Smooth muscle cell of the pulmonary artery (primary cell): ENCODE measurements around the gene AMT. TPM values are rescaled to one million over a fixed set of nuclear protein-coding genes. Genes with fewer than 3 reads are reported as not detected.

Source experiments
- total RNA-seq: library from RNA; depleted of rRNA; stranded (reverse); fragments of >200 nt; gene quantifications from 2 replicates; pipeline ENCODE4 v1.2.3, GENCODE V29; 2014

Gene AMT, protein sequence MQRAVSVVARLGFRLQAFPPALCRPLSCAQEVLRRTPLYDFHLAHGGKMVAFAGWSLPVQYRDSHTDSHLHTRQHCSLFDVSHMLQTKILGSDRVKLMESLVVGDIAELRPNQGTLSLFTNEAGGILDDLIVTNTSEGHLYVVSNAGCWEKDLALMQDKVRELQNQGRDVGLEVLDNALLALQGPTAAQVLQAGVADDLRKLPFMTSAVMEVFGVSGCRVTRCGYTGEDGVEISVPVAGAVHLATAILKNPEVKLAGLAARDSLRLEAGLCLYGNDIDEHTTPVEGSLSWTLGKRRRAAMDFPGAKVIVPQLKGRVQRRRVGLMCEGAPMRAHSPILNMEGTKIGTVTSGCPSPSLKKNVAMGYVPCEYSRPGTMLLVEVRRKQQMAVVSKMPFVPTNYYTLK
- 0.52 and 1.5 TPM in 2 replicates for total RNA-seq

DNA sequence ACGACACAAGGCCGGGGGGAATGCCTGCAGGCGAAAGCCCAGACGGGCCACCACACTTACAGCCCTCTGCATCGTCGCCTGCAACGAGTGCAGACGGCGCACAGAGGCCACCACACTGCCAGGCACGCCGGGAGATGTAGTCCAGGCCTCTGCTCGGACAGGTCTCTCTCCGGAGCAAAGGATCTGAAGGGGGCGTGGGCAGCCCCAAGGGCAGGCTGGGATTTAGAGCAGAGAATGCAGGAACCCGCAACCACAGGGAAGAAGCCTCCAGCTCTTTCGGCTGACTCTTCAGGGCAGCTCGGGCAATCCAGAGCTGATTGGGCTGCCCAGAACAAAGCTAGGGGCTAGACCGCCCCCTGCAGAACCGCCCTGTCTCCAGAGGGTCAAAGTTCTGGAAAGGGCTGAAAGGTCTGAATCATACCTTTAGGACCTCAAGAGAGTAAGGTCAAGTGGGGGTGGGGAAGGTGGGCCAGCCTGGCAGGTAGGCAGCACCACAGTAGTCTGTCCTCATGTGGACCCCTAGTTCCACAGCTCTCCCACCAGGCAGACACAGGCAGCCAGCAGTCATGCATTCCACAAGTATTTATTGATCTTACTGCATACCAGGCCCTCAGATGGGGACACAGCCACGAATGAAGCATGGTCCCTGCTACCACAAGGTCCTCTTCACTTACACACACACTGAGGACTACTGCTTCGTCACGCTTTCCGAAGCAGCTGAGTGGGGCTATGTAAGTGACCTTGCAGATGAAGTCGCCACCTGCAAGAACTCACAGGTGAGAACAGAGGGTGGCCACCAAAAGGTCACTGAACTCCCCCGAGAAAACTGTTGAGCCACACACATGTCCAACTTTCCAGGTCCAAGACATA, at the start of gene AMT:
Gene AMT (minus strand): TSS at position 95 of the 870 bp plus-strand sequence. CDS start 23 bp downstream, at position 72.

DNA sequence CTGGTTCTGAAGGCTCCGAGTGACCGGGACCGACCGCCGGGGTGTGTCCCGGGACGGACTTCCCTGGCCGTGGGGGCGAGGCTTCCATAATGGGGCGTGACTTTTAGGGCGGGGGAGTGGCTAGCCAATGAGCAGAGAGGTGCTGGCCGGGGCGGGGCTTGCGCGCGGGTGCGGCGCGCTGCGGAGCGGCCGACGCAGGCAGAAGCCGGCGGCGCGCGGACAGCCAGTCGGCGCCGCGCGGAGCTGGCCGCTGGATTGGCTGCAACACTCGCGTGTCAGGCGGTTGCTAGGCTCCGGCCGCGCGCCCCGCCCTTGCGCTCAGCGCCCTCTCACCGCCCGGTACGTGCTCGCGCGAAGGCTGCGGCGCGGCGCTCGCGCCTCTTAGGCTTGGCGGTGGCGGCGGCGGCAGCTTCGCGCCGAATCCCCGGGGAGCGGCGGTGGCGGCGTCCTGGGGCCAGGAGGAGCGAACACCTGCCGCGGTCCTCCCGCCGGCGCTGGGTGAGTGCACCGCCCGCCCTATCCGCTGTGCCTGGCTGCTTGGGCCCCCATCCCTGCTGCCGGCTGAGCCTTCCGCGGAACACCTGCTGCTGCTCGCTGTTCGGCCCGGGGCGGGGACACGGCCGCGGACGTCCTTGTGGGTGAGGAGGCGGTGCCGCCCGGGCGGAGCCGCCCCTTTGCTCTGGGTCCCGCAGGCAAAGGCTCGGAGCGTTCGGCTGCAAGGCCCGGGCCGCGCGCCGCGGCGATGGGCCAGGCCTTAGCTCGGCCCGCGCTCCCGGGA, 47.9 kb upstream of the AMT start, which contains the start of gene DAG1:
Gene DAG1 (plus strand): TSS at position 332 of the 778 bp plus-strand sequence. CDS start 40,268 bp downstream, outside the sequence.

DNA sequence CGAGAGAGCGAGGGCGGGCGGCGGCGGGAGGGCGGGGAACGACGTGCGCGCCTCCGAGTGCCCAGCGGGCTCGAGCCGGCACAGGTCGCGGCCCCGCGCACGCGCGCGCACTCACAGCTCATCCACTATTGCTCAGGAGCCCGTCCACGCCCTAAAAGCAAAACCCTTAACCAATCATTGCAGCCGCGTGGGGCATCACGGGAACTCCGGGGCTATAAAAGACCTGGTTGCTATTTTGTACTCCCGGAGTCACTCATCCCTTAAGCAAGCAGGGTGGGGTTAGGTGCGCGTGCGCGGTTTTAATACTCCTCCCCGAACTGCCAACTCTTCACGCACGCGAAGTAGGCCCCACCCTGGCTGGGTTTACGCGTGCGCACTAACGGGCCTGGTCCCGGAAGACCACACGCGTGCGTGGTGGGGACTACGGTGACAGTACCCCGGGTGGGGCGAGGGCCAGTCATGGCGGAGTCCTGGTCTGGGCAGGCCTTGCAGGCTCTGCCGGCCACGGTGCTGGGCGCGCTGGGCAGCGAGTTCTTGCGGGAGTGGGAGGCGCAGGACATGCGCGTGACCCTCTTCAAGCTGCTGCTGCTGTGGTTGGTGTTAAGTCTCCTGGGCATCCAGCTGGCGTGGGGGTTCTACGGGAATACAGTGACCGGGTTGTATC, 10.2 kb downstream of the AMT start, which contains the start of the genes RHOA and TCTA:
Gene RHOA (minus strand): TSS at position 9 of the 664 bp plus-strand sequence. CDS start 36,387 bp downstream, outside the sequence.
Gene TCTA (plus strand): TSS at position 456 of the 664 bp plus-strand sequence. CDS start 4 bp downstream, at position 460.

Other genes starting within 250 kb of the AMT start
- gene C3orf62, start 145.2 kb downstream of the AMT start, total RNA-seq = 1.4 and 2.5 TPM in 2 replicates
- gene USP4, start 82.4 kb downstream of the AMT start, total RNA-seq = 26.0 and 30.0 TPM in 2 replicates
- 122 and 194 TPM in 2 replicates for gene GPX1, start 64.1 kb downstream of the AMT start, total RNA-seq
- 516 and 573 TPM in 2 replicates for gene RHOA, start 10.5 kb downstream of the AMT start, total RNA-seq
- gene TCTA, start 10.1 kb downstream of the AMT start, total RNA-seq = 27.7 and 34.1 TPM in 2 replicates
- 10.2 and 11.6 TPM in 2 replicates for gene NICN1, start 6.9 kb upstream of the AMT start, total RNA-seq
- gene DAG1, start 47.8 kb upstream of the AMT start, total RNA-seq = 113 and 115 TPM in 2 replicates
- gene BSN, start 132.0 kb upstream of the AMT start, total RNA-seq = 0.07 and 0.17 TPM in 2 replicates